Activated T-cell treated with anti-CD3 and anti-CD28 coated beads for 1 hour (primary cell): ENCODE results near the gene FAM171A1.
"Not testable (repeated sequence)": the region's sequence is repeated elsewhere in the genome, so short reads cannot be mapped to it uniquely, and the experiment has no call there.

ENCODE experiments used
- DNase-seq: peaks from one replicate; pipeline ENCODE4 v3.0.0-alpha.2; 2020; ENCODE audit warnings: low read depth

Gene FAM171A1

DNA sequence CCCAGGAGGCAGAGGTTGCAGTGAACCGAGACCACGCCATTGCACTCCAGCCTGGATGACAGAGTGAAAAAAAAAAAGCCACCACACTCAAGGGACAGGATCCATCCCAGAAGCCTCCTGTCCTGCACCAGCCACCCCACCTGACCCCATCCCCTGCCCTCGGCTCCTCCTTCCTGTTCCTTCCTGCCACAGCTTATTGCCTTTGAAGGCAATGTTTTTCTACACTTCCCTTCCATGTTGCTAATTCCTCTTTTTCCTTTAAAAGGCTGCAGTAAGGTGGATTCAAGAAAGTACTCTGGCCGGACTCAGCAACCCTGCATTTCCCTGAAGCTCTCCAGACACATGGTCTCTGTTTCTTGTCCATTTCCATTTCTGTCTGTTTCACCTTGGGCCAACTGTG is 80.9 kb downstream of the FAM171A1 start:
- no peak for DNase-seq

DNA sequence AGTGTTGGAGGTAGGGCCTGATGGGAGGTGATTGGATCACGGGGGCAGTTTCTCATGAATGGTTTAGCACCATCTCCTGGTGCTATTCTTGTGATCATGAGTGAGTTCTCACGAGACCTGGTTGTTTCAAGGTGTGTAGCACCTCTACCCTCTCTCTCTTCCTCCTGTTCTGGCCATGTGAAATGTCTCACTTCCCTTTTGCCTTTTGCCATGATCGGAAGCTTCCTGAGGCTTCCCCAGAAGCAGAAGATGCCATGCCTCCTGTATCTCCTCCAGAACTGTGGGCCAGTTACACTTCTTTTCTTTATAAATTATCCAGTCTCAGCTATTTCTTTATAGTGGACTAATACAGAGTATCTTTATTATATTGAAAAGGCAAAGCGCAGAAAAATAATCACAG is 90.1 kb downstream of the FAM171A1 start:
- DNase-seq = no peak

DNA sequence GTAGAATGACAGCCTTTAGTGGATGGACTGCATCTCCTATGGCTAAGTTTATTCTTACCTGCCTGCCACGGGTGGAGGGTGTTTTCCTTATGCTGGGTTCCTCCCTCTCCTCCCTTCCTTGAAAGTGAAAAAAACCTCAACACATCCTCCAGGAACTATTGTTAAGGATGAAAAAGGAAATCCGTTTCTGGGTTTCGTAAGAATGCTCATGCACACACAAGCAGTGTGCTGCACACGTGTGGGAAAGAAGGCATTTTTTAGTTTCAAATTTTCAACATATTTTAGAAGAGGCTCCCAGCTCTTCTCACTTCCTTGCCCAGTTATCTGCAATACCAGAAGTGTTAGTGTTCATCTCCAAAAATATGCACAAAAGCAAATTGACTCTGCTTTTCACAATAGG is 90.6 kb downstream of the FAM171A1 start:
- DNase-seq = no peak

DNA sequence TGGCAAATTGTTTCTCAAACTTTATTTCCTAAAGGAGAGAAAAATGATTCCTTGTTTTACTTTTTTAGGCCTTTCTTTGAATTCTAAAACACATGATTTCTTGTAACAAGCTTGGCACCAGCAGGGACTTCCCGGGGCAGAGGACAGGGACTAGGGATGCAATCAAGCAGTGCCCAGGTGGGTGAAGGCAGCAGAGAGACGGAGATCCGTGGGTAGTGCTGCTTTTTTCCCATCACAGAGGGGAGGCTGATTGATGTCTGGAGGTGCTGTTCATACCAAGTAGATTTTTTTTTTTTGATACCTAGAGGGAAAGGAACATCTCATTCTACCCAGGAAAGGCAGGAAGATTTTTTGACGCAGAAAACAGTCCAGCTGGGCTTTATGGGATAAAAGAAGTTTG is 91.9 kb downstream of the FAM171A1 start:
- no peak for DNase-seq

DNA sequence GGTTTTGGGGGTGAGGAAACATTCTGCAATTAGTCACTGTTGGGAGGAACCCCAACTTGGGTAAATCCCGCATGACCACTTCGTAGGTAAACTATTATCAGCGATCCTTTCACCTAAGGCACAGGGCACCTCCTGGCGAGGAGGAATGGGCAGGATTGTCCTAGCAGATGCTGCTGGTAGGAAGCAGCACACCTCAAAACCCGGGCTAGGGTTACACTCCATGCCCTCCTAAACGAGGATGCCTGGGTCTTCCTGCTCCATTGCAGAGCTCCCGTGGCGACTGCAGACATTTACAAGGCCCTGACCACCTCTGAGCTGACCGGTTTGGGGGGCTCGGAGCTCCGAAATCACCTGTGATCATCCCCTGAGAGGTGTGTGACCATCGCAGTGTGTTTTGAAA is 92.3 kb downstream of the FAM171A1 start:
- no peak for DNase-seq

DNA sequence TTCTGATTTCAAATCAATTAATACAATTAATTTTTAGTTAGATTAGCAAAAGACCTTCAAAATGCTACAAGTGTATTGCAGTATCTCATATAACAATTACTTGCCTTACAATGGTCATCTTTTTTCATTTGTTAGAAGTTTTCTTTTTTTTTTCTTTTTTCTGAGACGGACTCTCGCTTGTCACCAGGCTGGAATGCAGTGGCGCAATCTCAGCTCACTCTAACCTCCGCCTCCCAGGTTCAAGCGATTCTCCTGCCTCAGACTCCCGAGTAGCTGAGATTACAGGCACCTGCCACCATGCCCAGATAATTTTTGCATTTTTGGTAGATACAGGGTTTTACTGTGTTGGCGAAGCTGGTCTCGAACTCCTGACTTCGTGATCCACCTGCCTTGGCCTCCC is 95.0 kb downstream of the FAM171A1 start:
- not testable (repeated sequence) for DNase-seq

DNA sequence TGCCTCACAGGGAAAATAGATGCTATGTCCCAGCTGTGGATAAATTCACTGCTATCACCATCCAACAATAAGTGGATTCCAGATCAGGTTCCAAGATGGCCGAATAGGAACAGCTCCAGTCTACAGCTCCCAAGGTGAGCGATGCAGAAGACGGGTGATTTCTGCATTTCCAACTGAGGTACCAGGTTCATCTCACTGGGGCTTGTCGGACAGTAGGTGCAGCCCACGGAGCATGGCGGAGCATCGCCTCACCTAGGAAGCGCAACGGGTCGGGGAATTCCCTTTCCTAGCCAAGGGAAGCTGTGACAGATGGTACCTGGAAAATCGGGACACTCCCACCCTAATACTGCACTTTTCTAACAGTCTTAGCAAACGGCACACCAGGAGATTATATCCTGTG is 101.3 kb downstream of the FAM171A1 start:
- not testable (repeated sequence) for DNase-seq

DNA sequence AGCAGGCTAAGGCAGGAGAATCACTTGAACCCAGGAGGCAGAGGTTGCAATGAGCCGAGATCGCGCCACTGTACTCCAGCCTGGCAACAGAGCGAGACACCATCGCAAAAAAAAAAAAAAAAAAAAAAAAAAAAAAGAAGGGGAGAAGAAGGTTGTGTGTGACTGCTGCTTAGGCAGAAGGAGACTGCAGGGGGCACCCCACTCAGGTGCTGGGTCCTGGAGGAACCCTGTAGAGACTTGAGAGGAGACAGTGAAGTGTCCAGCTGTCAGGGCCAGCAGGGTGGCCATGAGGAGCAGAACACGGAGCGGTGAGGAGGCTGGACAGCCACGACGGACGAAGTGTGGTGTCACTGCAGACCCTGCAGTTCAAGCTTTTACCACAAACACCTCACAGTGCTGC is 103.6 kb downstream of the FAM171A1 start:
- no peak for DNase-seq

DNA sequence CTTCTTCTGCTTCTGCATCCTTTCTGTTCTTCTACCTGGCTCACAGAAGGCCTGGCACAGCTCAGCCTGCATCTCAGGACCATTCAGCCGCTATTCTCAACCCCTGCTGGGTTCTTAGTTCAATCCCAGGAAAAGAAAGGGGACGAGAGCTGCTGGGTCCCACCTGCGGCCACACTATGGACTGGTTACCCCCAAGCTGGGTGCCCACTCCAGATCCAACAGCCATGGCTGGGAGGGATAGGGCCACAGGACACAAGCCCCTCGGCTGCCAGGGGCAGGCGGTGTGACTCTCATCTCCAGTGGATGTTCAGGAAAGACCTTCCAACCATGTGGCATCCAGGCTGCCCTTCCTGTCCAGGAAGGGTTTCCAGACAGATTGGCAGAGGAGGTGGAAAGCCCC is 105.0 kb downstream of the FAM171A1 start:
- DNase-seq = no peak

DNA sequence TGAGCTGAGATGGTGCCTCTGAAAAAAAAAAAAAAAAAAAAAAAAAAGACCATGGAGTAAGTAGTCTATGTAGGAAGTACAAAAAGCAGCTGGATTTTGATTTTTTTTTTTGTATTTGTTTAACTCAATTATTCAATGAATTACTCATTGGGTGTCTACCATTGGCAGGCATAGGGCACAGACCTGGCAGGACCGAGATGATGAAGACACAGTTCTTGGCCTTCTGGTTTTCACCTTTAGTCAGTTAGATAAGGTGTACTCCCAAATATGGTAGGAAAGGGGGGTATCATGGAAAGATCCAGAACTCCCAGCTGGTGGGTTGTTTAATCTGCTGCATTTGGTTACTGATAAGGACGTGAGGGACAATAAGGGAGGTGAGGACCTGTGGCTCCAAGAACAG is 105.5 kb downstream of the FAM171A1 start:
- no peak for DNase-seq

DNA sequence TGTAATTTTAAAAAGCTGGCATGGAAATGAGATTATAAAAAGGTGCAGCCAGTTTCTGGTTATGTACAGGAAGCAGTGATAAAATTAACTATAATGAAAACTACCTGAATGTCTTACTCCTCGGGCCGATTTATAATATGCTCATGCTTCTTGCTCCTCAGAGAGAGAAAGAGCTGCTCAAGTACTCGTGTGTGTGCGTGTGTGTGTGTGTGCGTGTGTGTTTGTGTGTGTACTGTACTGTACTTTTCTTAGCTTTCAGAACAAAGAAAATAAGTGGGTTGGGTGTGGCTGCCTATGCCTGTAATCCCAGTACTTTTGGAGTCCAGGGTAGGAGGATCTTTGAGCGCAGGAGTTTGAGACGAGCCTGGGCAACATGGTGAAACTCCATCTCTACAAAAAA is 106.0 kb downstream of the FAM171A1 start:
- DNase-seq = no peak

DNA sequence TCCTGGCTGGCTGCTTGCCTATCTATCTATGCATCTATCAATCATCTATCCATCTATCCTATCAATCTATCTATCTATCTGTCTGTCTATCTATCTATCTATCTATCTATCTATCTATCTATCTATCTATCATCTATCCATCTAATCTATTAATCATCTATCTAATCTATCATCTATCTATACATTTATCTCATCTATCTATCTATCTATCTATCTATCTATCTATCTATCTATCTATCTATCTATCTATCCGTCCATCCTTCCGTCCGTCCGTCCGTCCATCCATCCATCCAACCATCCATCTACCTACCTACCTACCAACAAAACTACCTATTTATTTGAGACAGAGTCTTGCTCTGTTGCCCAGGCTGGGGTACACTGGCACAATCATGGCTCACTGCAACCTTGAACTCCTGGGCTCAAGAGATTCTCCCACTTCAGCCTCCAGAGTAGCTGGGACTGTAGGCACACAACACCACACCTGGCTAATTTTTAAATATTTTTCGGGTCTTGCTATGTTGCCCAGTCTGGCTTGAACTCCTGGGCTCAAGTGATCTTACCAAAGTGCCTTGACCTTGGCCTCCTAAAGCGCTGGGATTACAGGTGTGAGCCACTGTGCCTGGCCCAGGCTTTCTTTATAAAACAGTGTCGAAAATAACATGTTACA is 107.3 kb downstream of the FAM171A1 start:
- DNase-seq = no peak

DNA sequence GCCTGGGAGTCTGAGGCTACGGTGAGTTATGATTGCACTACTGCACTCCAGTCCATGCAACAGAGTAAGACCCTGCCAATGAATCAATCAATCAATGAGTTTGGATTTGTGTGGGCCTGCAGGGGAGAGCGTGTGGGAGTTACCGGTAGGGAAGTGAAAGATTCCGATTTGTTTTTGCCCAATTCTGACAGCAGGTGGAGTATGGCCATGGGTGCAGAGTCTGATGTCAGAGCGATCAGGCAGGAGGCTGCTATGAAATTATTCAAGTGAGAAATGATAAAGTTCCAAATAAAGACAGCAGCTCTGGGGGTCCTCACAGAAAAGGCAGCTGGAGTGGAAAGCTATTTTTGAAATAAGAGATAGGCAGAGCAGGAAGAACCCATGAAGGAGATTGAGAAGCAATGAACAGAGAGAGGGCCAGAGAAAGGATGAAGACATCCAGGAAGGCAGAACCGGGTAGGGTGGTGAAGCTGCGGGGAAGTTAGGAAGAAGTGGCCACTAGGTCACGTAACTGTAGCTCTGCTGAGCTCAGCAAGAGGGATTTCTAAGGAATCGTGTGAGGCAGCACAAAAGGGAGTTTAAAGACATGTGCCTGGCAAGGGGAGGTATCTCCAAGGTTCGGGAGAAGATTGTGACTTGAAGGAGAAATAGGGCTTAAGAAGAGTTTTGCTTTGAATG is 108.9 kb downstream of the FAM171A1 start:
- no peak for DNase-seq

DNA sequence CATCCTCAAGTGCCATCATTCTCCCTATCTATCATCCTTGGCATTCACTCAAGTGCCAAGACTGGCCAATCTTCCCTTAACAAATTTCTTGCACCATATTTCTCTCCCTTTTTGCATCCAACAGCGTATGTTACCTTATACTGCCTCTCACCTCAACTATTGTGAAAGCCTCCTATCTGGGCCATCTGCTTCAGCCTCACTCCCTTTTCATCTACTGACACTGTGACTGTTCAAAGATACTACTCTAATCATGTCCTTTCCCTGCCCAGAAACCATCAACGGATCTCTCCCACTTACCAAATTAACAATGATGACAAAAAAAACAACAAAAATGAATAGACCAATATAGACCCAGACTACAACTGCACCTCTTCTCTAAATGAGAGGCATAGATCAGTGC is 112.0 kb downstream of the FAM171A1 start:
- no peak for DNase-seq

DNA sequence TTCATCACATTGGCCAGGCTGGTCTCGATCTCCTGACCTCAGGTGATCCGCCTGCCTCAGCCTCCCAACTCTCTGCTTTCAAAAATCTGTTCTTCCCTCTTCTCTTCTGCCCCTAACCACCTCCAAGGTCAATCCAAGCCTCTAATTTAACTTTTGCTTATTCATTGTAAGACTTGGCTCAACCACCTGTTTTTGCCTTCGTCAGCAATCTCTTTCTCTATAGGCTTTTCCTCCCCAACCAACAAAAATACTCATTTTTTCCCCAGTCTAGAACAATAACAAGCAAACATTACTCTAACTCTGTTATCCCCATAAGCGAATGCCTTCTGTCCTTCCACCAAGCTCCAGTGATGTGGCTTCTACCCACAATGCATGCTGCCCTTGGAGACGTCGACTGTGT is 112.8 kb downstream of the FAM171A1 start:
- DNase-seq = no peak

DNA sequence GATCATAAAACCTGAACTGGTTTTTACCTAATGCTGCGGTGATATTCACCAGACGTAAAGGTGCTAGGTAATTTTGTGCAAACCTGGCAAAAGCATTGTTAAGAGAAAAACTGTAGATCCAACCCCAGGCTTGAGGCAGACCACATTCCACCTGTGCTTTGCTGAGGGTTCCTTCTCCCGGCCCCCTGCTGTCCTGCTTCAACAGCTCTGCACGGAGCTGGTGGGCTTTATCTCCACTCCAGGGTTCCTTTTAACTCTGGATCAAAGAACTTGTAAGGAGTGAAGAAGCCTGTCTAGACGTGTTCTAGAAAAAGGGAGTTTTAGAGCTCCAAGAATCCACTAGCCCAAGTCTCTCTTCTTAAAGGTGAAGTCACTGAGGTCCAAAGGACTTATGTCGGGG is 115.1 kb downstream of the FAM171A1 start:
- DNase-seq = no peak

DNA sequence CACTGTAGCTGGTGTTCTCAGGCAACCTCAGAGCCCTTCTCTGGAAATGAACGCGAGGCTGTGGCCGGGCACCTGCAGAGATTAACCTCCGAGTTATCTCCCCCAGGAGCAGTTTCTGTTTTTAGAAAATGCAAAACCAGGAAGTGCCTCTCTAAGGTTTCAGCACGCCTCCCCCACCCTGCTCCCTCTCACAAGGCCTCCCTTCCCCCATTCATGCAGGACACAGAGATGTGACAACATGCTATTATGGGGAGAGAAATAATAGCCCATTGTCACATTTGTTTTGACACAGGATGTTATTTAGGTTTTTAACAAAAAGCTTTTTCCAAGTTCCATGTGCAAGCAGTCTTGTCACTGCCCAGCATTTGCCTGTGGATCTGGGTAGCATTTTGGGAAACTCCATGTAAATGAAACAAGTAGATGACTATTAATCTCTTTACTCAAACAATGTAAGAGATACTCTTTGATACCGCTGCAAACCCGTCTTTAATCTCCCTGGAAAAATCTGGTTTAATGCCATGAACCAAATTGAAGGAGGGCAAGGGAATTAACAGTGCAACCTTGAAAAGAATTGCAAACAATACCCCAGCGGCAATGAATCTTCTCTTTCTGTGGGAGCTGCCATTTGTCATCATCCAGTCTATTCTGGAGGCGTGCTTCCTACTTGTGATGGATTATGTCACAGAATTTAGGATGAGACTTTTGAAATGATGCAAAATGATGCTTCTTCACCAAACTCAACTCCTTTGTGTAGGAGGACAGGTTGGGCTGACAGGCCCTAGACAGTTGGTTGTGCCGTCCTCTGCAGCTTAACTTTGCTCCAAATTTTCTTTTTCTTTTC is 116.1 kb downstream of the FAM171A1 start:
- DNase-seq = no peak

DNA sequence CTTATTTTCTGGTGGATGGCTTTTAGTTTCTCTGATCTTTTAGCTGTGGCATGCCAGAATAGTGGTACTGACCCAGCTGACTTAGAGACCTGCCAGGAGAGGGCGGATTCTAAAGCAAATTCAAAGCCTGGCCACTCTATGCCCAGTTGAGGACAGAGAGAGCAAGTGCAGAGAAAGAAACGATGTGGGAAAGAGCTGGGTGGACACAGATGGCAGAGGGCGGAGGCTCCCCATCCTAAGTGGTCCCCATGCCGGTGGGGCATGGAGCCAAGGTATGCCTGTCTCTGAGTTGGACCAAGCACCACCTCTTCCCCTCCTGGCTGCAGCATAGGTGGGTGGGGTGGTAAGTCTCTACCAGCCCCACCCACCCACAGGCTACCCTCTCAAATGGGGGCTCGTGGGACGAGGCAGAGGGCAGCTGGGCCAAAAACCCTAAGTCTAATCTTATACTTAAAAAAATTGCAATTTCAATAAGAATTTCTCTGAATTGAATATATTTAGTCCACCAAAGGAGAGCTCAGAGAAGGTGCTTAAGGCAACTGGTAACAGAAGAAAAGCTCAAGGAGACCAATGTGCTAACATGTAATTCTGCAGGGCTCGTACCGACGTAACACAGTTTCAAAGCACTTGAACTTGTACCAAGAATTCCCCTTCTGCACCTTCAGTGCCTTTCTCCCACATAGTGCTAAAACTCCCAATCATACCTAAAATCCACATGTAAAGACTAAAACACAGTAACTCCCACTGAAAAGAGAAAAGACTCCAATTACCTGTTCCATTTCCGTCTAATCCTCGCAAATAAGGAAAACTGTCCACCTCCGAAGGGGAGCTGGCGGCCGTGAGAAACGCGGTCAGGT is 116.9 kb downstream of the FAM171A1 start:
- no peak for DNase-seq

DNA sequence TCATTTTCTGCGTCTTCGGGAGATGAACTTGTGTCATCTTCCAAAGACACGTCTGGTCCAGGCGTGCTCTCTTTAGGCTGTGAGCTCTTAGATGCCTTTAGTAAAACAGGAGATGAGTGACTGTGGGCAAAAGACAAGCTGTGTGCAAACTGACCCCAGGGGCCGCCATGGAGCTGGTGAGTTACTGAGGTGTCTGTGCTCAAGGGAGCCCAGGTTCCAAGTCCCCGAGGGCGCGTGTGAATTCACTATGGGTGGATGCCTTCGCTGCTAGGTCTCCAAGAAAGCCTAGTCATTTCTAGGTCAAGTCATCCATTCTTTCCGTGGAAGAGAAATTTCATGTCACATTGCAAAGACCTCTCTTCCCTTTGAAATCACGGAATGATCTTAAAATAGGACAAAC is 118.7 kb downstream of the FAM171A1 start:
- no peak for DNase-seq

DNA sequence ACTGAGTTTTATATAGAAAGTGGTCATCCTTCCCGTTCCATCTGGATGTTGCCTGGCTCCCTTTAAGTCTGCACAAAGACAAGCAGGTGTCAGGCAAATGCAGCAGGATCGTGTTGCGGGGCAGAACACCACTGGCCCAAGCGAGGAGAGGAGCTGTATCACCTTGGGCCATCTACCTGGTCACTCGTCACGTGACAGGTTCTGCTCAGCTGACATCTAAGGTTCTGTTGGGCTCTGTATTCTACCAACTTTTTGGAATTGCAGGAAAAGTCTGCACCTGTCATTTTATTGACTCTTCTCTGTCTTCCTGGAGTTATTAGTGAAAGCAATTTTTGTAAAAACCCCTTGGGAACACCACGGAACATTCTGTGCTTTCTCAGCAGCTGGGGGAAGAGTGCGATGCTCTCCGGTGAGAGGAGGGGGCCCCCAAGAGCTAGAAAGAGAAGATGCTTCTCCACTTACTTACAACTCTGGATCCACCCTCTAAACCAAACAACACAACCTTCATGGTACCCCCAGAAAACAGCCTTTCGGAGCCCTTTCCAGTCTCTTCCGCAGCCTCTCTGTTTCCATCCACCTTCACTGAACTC is 119.2 kb downstream of the FAM171A1 start:
- no peak for DNase-seq

DNA sequence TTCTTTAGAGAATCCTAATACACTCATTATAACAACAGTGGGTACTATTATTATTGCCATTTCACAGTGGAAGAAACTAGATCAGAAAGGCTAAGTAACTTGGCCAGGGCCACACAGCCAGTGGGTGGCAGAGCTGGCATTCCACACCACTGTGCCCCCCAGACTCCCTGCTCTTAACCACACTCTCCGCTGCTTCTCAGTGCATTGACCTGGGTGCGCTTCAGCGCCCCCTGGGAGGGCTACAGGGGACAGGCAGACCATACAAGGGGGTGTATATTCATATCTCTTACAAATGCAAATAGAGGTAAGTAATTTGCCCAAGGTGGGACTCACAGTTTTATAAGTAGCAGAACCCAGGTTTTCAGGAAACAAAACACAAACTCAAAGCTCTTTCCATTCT is 125.6 kb downstream of the FAM171A1 start:
- peak; percentile 19 for DNase-seq
